Heart left ventricle (tissue), 13 donors: Measurements from ENCODE around the gene LCT.

Experiments used
- POLR2A ChIP-seq, 2 donors: fragments of 450-650 bp; IDR thresholded peaks; one replicate each; pipeline ENCODE4 v1.6.1; 2017; ENCODE audit warnings: antibody characterized with exemption in 2 of 2, mild to moderate bottlenecking in 2 of 2, moderate library complexity in 2 of 2
- TF ChIP-seq, protein P1 (sequence below), 12 donors: fragments of 200-600 bp; sonication (generic) in 4 of 12; IDR thresholded peaks; one replicate each; pipeline versions ENCODE4 v1.5.0 to v1.8.0; 2018 to 2022; ENCODE audit warnings: antibody characterized with exemption in 12 of 12, mild to moderate bottlenecking in 5 of 12
- donor health status: ischemic (EF 13 %, LVEDD 7.1; RV severe dilation, severe dysfunction).
- donor health status: DM: no; HTN: yes; CAD: no.
- donor health status: DM: no; HTN: no; CAD: no.
- donor health status: ischemic (EF 25% LVEDD 6.9; RV normal size, moderate dysfunction).
- donor health status: ischemic (EF 25% LVEDD 5.7; RV mildly dilated, moderate dysfunction).
- donor health status: ischemic (EF 35%, LVEDD 5.7; RV mildly dilated, moderate dysfunction).
- donor health status: nonischemic (EF 11% LVEDD 7.7; RV severe dilation, severe dysfunction).
- donor health status: DM: yes; HTN: yes; CAD: no.
- donor health status: PGD.
- donor health status: ischemic (EF 29% LVEDD 5.4; RV normal size, mild dysfunction).
- donor health status: nonischemic (EF 23%, LVEDD 6.1; RV moderate dilation, normal function).

GRCh38 chr2:135792401-135793150, 44.4 kb downstream of the LCT start:
- TF ChIP-seq, protein P1, sequence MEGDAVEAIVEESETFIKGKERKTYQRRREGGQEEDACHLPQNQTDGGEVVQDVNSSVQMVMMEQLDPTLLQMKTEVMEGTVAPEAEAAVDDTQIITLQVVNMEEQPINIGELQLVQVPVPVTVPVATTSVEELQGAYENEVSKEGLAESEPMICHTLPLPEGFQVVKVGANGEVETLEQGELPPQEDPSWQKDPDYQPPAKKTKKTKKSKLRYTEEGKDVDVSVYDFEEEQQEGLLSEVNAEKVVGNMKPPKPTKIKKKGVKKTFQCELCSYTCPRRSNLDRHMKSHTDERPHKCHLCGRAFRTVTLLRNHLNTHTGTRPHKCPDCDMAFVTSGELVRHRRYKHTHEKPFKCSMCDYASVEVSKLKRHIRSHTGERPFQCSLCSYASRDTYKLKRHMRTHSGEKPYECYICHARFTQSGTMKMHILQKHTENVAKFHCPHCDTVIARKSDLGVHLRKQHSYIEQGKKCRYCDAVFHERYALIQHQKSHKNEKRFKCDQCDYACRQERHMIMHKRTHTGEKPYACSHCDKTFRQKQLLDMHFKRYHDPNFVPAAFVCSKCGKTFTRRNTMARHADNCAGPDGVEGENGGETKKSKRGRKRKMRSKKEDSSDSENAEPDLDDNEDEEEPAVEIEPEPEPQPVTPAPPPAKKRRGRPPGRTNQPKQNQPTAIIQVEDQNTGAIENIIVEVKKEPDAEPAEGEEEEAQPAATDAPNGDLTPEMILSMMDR (IDR thresholded peaks at IDR 0.05): no peak
- TF ChIP-seq POLR2A (IDR thresholded peaks at IDR 0.05): no peak
